GM23338 (cell line): ENCODE results near the gene SYPL2. TPM values are rescaled to one million over a fixed set of nuclear protein-coding genes. Genes with fewer than 3 reads are reported as not detected.

Experiments
- ATAC-seq: fragments of 200-7000 bp; cut with Tn5 transposase; 3 replicates; pipeline ENCODE4 v1.9.1; 2020
- DNase-seq: peaks from one replicate; pipeline ENCODE4 v3.0.0-alpha.2; 2015; ENCODE audit warnings: low spot score
- H2AFZ ChIP-seq: fragments of 200-600 bp; sonication (generic); 2 replicates; pipeline ENCODE4 v1.8.0; 2016; ENCODE audit warnings: antibody characterized with exemption, mild to moderate bottlenecking, moderate library complexity
- H3F3A ChIP-seq: fragments of 200-600 bp; sonication (generic); replicated peaks from 2 replicates; pipeline ENCODE4 v1.8.0; 2017; ENCODE audit warnings: antibody characterized with exemption, mixed run types, low read depth
- H3K27ac ChIP-seq: fragments of 200-600 bp; sonication (generic); 2 replicates; pipeline ENCODE4 v1.6.1; 2016; ENCODE audit warnings: low read depth
- H3K27me3 ChIP-seq: fragments of 200-600 bp; sonication (generic); 2 replicates; pipeline ENCODE4 v1.8.0; 2016; ENCODE audit warnings: mild to moderate bottlenecking, mixed run types, moderate library complexity; ENCODE audit not compliant: insufficient read depth
- H3K36me3 ChIP-seq: fragments of 200-600 bp; sonication (generic); 2 replicates; pipeline ENCODE4 v1.8.0; 2016; ENCODE audit warnings: mild to moderate bottlenecking; ENCODE audit not compliant: insufficient read depth
- H3K4me1 ChIP-seq: fragments of 200-600 bp; sonication (generic); 2 replicates; pipeline ENCODE4 v1.8.0; 2016; ENCODE audit warnings: mild to moderate bottlenecking, moderate library complexity; ENCODE audit not compliant: insufficient read depth
- H3K4me2 ChIP-seq: fragments of 200-600 bp; sonication (generic); 2 replicates; pipeline ENCODE4 v1.7.1; 2017; ENCODE audit warnings: mixed run types
- H3K4me3 ChIP-seq: fragments of 200-600 bp; sonication (generic); 2 replicates; pipeline ENCODE4 v1.6.1; 2016; ENCODE audit warnings: mixed run types
- H3K79me2 ChIP-seq: fragments of 200-600 bp; sonication (generic); replicated peaks from 2 replicates; pipeline ENCODE4 v1.8.0; 2017; ENCODE audit warnings: mild to moderate bottlenecking; ENCODE audit not compliant: insufficient read depth
- H3K9me2 ChIP-seq: fragments of 200-600 bp; sonication (generic); 2 replicates; pipeline ENCODE4 v1.8.0; 2017; ENCODE audit not compliant: insufficient read depth
- H4K20me1 ChIP-seq: fragments of 200-600 bp; sonication (generic); replicated peaks from 2 replicates; pipeline ENCODE4 v1.8.0; 2017; ENCODE audit warnings: mild to moderate bottlenecking; ENCODE audit not compliant: insufficient read depth
- H3K27ac Mint-ChIP-seq: 2 replicates; pipeline ENCODE4 v1.8.0; 2020; ENCODE audit warnings: inconsistent platforms, mild to moderate bottlenecking, moderate library complexity, mixed read lengths
- H3K27me3 Mint-ChIP-seq: 3 replicates; pipeline ENCODE4 v1.8.0; 2022; ENCODE audit warnings: low read depth, mild to moderate bottlenecking, moderate library complexity, mixed read lengths, inconsistent platforms; ENCODE audit not compliant: insufficient read depth, poor library complexity
- H3K36me3 Mint-ChIP-seq: 3 replicates; pipeline ENCODE4 v1.8.0; 2021; ENCODE audit warnings: low read depth, mild to moderate bottlenecking, inconsistent platforms, moderate library complexity, mixed read lengths
- H3K4me1 Mint-ChIP-seq: 3 replicates; pipeline ENCODE4 v1.8.0; 2020; ENCODE audit warnings: mild to moderate bottlenecking, inconsistent platforms, mixed read lengths
- H3K4me3 Mint-ChIP-seq: 3 replicates; pipeline ENCODE4 v1.8.0; 2021; ENCODE audit warnings: moderate library complexity, mild to moderate bottlenecking, inconsistent platforms, mixed read lengths
- H3K9me3 Mint-ChIP-seq: 3 replicates; pipeline ENCODE4 v1.8.0; 2020; ENCODE audit warnings: moderate library complexity, mild to moderate bottlenecking, inconsistent platforms, mixed read lengths
- CREB1 ChIP-seq: fragments of 250-450 bp; sonication (Bioruptor Pico); IDR thresholded peaks from 2 replicates; pipeline ENCODE4 v1.5.0; 2020; ENCODE audit warnings: low read depth, mild to moderate bottlenecking, moderate library complexity
- EZH2 ChIP-seq: fragments of 200-600 bp; sonication (generic); IDR thresholded peaks from one replicate; pipeline ENCODE4 v1.8.0; 2017; ENCODE audit warnings: antibody characterized with exemption, mild to moderate bottlenecking, low read depth; ENCODE audit not compliant: unreplicated experiment
- POLR2AphosphoS5 ChIP-seq: IDR thresholded peaks from 2 replicates; pipeline ENCODE4 v1.6.1; 2016; ENCODE audit warnings: antibody characterized with exemption, low read depth
- ZNF114 ChIP-seq: fragments of 250-450 bp; sonication (Bioruptor Pico); IDR thresholded peaks from 2 replicates; pipeline ENCODE4 v1.5.0; 2020; ENCODE audit warnings: mild to moderate bottlenecking, moderate library complexity
- polyA plus RNA-seq: library from polyadenylated mRNA; unstranded; fragments of >200 nt; fragmentation: Nextera tagmentation; extraction: Ambion mirVana; gene quantifications from 2 replicates; pipeline ENCODE4 v1.2.1, GENCODE V29; 2016
- total RNA-seq: library from RNA; depleted of rRNA; stranded (reverse); fragments of >200 nt; shearing (Covaris generic); gene quantifications from 2 replicates; pipeline ENCODE4 v1.2.3, GENCODE V29; 2014
- TF ChIP-seq, protein P1 (sequence below): fragments of 250-450 bp; sonication (Bioruptor Pico); IDR thresholded peaks from 2 replicates; pipeline ENCODE4 v1.5.0; 2020; ENCODE audit warnings: mild to moderate bottlenecking, moderate library complexity
- TF ChIP-seq, protein P2 (sequence below): IDR thresholded peaks from 2 replicates; pipeline ENCODE4 v1.6.1; 2016; ENCODE audit warnings: antibody characterized with exemption
- TF ChIP-seq, protein P3 (sequence below), 2 experiments: fragments of 200-600 bp in 1 of 2; sonication (generic) in 1 of 2; conservative IDR thresholded peaks; 2 replicates each; pipeline versions ENCODE4 v1.5.1 to v1.6.1; 2016 to 2017; ENCODE audit warnings: antibody characterized with exemption in 2 of 2, low read depth in 2 of 2, mild to moderate bottlenecking in 2 of 2, moderate library complexity in 1 of 2

Gene SYPL2
- total and polyA plus RNA-seq, 2 experiments from 2014 or later: 0.40 to 0.49 TPM

DNA sequence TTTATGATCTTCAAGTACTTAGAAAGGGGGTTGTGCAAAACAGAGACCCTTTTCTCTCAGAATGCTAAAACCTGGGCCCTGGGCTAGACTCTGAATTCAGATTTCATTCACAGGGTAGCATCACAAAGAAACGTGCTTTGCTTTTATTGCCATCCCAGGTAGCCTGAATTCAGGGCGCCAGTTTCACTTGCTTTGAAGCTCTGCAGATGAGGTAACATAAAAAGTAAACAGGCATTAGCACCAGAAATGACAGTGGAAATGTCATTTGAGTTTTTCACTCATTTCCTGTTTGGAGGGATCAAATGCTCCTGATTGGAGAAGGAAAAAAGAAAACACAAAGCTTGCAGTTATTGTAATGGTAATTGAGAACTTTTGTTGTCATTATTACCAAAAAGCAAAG lies 2.6 kb downstream of the SYPL2 start (continued):
- TF ChIP-seq, protein P1, sequence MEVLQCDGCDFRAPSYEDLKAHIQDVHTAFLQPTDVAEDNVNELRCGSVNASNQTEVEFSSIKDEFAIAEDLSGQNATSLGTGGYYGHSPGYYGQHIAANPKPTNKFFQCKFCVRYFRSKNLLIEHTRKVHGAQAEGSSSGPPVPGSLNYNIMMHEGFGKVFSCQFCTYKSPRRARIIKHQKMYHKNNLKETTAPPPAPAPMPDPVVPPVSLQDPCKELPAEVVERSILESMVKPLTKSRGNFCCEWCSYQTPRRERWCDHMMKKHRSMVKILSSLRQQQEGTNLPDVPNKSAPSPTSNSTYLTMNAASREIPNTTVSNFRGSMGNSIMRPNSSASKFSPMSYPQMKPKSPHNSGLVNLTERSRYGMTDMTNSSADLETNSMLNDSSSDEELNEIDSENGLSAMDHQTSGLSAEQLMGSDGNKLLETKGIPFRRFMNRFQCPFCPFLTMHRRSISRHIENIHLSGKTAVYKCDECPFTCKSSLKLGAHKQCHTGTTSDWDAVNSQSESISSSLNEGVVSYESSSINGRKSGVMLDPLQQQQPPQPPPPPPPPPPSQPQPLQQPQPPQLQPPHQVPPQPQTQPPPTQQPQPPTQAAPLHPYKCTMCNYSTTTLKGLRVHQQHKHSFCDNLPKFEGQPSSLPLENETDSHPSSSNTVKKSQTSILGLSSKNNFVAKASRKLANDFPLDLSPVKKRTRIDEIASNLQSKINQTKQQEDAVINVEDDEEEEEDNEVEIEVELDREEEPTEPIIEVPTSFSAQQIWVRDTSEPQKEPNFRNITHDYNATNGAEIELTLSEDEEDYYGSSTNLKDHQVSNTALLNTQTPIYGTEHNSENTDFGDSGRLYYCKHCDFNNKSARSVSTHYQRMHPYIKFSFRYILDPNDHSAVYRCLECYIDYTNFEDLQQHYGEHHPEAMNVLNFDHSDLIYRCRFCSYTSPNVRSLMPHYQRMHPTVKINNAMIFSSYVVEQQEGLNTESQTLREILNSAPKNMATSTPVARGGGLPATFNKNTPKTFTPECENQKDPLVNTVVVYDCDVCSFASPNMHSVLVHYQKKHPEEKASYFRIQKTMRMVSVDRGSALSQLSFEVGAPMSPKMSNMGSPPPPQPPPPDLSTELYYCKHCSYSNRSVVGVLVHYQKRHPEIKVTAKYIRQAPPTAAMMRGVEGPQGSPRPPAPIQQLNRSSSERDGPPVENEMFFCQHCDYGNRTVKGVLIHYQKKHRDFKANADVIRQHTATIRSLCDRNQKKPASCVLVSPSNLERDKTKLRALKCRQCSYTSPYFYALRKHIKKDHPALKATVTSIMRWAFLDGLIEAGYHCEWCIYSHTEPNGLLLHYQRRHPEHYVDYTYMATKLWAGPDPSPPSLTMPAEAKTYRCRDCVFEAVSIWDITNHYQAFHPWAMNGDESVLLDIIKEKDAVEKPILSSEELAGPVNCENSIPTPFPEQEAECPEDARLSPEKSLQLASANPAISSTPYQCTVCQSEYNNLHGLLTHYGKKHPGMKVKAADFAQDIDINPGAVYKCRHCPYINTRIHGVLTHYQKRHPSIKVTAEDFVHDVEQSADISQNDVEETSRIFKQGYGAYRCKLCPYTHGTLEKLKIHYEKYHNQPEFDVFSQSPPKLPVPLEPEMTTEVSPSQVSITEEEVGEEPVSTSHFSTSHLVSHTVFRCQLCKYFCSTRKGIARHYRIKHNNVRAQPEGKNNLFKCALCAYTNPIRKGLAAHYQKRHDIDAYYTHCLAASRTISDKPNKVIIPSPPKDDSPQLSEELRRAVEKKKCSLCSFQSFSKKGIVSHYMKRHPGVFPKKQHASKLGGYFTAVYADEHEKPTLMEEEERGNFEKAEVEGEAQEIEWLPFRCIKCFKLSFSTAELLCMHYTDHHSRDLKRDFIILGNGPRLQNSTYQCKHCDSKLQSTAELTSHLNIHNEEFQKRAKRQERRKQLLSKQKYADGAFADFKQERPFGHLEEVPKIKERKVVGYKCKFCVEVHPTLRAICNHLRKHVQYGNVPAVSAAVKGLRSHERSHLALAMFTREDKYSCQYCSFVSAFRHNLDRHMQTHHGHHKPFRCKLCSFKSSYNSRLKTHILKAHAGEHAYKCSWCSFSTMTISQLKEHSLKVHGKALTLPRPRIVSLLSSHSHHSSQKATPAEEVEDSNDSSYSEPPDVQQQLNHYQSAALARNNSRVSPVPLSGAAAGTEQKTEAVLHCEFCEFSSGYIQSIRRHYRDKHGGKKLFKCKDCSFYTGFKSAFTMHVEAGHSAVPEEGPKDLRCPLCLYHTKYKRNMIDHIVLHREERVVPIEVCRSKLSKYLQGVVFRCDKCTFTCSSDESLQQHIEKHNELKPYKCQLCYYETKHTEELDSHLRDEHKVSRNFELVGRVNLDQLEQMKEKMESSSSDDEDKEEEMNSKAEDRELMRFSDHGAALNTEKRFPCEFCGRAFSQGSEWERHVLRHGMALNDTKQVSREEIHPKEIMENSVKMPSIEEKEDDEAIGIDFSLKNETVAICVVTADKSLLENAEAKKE (CRISPR knock-in tag): no peak
- TF ChIP-seq EZH2: no peak

DNA sequence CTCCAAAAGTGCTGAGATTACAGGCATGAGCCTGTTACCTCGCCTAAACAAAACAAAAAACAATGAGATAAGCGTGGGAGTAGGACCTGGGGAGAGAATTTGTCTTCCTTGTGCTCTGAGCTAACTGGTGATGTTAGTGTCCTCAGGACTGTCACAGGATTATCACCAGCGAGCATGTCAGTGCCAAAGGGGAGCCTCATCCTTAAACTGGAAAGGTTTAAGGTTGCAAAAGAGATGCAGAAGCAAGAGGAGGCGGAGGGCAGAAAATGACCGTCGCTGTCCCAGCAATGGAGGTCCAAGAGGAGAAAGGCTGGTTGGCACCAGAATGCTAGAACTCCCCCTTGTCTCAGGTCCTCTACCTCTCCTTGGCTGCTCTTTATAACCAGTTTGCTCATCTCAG lies 3.9 kb downstream of the SYPL2 start:
- no peak for DNase-seq
- Histone ChIP-seq H2AFZ (no peak overlapping the region), H3K79me2 (no peaks in the 10 kb centered on the region), H3K27me3 (peaks cover 44% of the 10 kb centered on the region), H3F3A (0 out of 2 replicates have a peak, but pooled peaks cover 5% of the 10 kb centered on the region), H3K4me1 (peaks cover 28% of the 10 kb centered on the region), H3K36me3 (no peaks in the 10 kb centered on the region), H3K4me3 (no peak overlapping the region), H3K9me2 (no peaks in the 10 kb centered on the region), H4K20me1 (no peaks in the 10 kb centered on the region; the same call in 1 of the 2 replicates), H3K4me2 (no peak overlapping the region), H3K27ac (no peak overlapping the region)
- H3K9me3 Mint-ChIP-seq: no peaks in the 10 kb centered on the region; the same call in 2 of the 3 replicates
- H3K4me1 Mint-ChIP-seq: peaks cover 19% of the 10 kb centered on the region
- ATAC-seq: no peak
- H3K27me3 Mint-ChIP-seq: peaks cover 31% of the 10 kb centered on the region
- H3K27ac Mint-ChIP-seq: no peak overlapping the region
- H3K4me3 Mint-ChIP-seq: no peak overlapping the region
- H3K36me3 Mint-ChIP-seq: no peaks in the 10 kb centered on the region; the same call in 2 of the 3 replicates
- TF ChIP-seq ZNF114: no peak
- TF ChIP-seq, protein P2, sequence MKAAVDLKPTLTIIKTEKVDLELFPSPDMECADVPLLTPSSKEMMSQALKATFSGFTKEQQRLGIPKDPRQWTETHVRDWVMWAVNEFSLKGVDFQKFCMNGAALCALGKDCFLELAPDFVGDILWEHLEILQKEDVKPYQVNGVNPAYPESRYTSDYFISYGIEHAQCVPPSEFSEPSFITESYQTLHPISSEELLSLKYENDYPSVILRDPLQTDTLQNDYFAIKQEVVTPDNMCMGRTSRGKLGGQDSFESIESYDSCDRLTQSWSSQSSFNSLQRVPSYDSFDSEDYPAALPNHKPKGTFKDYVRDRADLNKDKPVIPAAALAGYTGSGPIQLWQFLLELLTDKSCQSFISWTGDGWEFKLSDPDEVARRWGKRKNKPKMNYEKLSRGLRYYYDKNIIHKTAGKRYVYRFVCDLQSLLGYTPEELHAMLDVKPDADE: no peak
- TF ChIP-seq CREB1 (CRISPR knock-in tag): no peak
- TF ChIP-seq POLR2AphosphoS5: no peak
- TF ChIP-seq, protein P3, sequence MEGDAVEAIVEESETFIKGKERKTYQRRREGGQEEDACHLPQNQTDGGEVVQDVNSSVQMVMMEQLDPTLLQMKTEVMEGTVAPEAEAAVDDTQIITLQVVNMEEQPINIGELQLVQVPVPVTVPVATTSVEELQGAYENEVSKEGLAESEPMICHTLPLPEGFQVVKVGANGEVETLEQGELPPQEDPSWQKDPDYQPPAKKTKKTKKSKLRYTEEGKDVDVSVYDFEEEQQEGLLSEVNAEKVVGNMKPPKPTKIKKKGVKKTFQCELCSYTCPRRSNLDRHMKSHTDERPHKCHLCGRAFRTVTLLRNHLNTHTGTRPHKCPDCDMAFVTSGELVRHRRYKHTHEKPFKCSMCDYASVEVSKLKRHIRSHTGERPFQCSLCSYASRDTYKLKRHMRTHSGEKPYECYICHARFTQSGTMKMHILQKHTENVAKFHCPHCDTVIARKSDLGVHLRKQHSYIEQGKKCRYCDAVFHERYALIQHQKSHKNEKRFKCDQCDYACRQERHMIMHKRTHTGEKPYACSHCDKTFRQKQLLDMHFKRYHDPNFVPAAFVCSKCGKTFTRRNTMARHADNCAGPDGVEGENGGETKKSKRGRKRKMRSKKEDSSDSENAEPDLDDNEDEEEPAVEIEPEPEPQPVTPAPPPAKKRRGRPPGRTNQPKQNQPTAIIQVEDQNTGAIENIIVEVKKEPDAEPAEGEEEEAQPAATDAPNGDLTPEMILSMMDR (conservative IDR thresholded peaks at IDR 0.05; ENCODE audit: low read depth in 2 of 2): no peak
